ENCODE measurements around the gene LHX4. TPM values are rescaled to one million over a fixed set of nuclear protein-coding genes. Genes with fewer than 3 reads are reported as not detected.

The LHX4 gene
- total and polyA plus RNA-seq, 8 donors: 0.03 to 4.8 (median 4.1) TPM

DNA sequence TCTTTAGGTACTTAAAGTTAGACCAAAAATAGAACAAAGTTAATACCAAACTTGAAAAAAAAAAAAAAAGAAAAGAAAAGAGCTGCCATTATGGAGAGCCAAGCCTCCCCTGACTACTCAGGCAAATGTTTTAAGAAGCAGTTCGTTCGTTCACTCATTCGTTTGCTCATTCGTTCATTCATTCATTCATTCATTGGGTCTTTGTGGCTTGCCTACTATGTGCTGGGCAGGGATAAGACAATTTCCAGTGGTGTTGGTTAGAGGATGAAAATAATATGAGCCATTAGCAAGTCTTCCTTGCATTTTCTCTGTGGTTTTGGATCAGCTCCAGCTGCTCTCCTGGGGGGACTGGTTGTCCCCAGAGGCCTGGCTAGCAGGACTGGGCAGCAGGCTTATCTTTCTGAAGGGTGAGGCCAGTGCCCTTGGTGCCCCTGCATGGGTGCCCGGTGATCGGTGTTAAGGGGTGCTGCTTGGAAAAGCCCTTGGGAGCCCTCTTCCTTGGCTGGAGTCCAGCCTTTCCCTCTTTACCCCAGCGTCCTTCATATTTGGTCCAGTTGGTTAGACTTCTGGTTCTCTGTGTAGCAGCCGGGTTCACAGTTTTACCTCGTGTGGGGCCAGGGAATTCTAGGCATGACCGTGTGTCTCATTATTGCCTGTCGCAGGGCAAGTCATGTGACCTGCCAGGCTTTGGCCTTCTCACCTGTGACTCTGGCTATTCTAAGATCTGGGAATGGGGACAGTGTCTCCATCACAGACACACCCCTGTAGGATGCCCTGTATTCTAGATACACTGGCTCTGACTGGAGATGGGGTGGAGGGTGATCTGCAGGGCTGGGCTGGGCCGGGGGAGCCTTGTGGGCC lies 32.8 kb downstream of the LHX4 start:
- Histone ChIP-seq H3K4me3 (no peak overlapping the region), H3K27ac (no peak overlapping the region), H3K36me3 (no peaks in the 10 kb centered on the region), H3K4me1 (no peaks in the 10 kb centered on the region), H3K9me3 (no peaks in the 10 kb centered on the region), H3K27me3 (peaks cover 11 to 60% of the 10 kb centered on the region in 2 donors)
- DNase-seq (no peak), ATAC-seq (no peak)
- TF ChIP-seq, protein P1, sequence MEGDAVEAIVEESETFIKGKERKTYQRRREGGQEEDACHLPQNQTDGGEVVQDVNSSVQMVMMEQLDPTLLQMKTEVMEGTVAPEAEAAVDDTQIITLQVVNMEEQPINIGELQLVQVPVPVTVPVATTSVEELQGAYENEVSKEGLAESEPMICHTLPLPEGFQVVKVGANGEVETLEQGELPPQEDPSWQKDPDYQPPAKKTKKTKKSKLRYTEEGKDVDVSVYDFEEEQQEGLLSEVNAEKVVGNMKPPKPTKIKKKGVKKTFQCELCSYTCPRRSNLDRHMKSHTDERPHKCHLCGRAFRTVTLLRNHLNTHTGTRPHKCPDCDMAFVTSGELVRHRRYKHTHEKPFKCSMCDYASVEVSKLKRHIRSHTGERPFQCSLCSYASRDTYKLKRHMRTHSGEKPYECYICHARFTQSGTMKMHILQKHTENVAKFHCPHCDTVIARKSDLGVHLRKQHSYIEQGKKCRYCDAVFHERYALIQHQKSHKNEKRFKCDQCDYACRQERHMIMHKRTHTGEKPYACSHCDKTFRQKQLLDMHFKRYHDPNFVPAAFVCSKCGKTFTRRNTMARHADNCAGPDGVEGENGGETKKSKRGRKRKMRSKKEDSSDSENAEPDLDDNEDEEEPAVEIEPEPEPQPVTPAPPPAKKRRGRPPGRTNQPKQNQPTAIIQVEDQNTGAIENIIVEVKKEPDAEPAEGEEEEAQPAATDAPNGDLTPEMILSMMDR (IDR thresholded peaks at IDR 0.05): no peak
- intact Hi-C loops (cut with DNase I): no loop called here

DNA sequence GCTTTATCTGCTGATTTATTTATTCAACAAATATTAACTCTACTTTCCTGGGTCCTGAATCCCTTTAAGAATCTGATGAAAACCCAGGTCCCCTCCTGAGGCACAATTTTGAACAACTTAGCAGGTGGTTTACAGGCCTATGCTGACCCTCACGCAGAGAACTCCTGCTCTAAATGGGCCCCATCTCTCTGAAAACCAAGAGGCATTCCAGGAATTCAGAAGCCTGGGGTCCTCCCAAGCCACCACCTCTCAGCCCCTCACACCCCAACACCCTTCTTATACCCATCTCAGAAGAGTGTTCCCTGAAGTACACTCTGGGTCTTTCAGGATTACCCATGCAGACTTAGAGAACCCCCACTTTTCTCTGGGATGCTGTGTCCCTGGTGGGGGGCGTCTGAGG lies 34.5 kb downstream of the LHX4 start:
- Histone ChIP-seq H3K9me3 (no peaks in the 10 kb centered on the region), H3K27me3 (peaks cover 9 to 43% of the 10 kb centered on the region in 2 donors), H3K27ac (no peak overlapping the region), H3K4me3 (no peak overlapping the region), H3K4me1 (no peaks in the 10 kb centered on the region), H3K36me3 (no peaks in the 10 kb centered on the region)
- no peak for DNase-seq
- no peak for ATAC-seq
- TF ChIP-seq, protein P1 (IDR thresholded peaks at IDR 0.05): no peak
- intact Hi-C loops (cut with DNase I): no loop called here

DNA sequence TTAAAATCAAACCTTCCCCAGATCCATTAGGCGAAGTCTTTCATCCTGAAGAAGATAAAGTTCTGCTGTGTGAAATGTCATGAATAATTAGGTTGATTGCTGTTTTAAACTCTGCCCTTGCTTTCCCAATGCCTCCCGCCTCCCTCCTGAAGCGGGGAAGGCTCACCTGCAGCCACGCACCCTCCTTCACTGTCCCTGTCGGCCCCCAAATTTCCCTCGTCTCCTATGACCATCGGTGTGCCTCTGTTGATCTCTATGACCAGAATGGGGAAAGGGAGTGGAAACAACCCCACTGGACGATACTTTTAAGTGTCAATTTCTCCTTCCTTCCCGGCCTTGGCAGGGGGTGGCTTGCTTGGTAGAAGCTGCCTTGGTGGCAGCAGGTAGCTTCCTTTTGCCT lies 35.1 kb downstream of the LHX4 start:
- intact Hi-C loops (cut with DNase I): no loop called here

DNA sequence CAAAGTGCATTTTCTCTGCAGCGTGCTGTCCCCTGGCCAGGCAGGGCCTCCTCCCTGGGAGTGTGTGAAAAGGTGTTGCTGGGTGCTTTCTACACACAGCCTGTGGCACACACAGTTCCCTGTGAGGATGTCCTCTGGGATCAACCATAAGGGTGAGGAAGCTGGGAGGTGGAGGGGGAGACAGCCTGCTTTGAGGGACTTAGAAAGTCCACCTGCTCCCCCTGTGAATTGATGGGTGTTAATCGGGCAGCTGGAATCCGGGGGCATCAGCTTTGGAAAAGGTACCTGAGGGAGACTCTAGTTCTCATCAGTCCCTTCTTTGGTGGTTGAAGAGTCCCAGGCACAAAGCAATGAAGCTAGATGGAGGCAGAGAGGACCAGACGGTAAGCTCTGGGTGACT lies 35.8 kb downstream of the LHX4 start:
- Histone ChIP-seq H3K27me3 (peaks cover 0 to 30% of the 10 kb centered on the region in 2 donors), H3K27ac (no peak overlapping the region), H3K36me3 (no peaks in the 10 kb centered on the region), H3K9me3 (no peaks in the 10 kb centered on the region), H3K4me1 (no peaks in the 10 kb centered on the region), H3K4me3 (no peak overlapping the region)
- ATAC-seq (no peak), DNase-seq (no peak)
- TF ChIP-seq, protein P1 (IDR thresholded peaks at IDR 0.05): no peak
- intact Hi-C loops (cut with DNase I): no loop called here

More for the DNA sequence above, 35.1 kb downstream of the LHX4 start:
- Histone ChIP-seq H3K9me3 (no peaks in the 10 kb centered on the region), H3K36me3 (no peaks in the 10 kb centered on the region), H3K27ac (no peak overlapping the region), H3K4me3 (no peak overlapping the region), H3K27me3 (peaks cover 5 to 36% of the 10 kb centered on the region in 2 donors), H3K4me1 (no peaks in the 10 kb centered on the region)
- no peak for DNase-seq
- TF ChIP-seq, protein P1 (IDR thresholded peaks at IDR 0.05): no peak
- no peak for ATAC-seq

DNA sequence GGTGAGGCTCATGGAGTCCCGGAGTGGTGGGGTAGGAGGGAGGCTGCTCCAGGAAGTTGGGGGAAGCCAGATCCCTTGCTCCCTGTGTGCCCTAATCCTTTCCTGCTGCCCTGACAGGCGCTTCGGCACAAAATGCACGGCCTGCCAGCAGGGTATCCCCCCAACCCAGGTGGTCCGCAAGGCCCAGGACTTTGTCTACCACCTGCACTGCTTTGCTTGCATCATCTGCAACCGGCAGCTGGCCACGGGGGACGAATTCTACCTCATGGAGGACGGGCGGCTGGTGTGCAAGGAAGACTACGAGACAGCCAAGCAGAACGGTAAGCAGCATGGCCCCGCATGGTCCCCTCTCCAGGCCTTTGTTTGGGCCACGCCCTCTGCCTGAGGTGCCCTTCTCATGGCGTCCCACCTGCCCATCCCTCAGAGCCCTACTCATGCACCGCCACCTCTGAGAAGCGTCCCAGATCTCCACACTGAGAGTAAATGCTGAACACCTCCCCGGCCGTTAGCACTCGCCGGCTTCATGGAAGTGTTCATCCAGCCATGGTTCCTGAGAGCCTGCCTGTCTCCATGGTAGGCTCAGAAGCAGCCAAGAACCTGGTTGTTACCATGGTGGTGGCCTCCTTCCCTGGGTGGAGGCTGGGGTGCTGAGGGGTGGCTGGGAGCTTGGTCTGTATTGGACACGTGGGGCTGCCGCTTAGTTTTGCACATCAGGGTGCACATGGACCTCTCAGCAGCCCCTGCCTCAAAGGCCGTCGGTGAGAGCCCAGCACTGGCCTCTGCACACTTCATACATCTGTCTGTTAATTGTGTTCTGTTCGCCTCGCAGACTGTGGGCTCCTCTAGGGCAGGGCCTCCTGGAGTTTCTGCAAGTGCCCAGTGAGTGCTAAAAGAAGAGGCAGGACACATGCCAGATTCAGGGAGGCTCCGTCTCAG lies 36.5 kb downstream of the LHX4 start:
- TF ChIP-seq, protein P1 (IDR thresholded peaks at IDR 0.05): no peak
- H3K4me3 ChIP-seq: no peak overlapping the region
- H3K27ac ChIP-seq: no peak overlapping the region
- H3K9me3 ChIP-seq: no peaks in the 10 kb centered on the region
- no peaks in the 10 kb centered on the region for H3K36me3 ChIP-seq
- intact Hi-C loops (cut with DNase I): no loop called here
- DNase-seq: no peak
- H3K27me3 ChIP-seq: peaks cover 0 to 23% of the 10 kb centered on the region in 2 donors
- no peaks in the 10 kb centered on the region for H3K4me1 ChIP-seq
- no peak for ATAC-seq
